ENCODE measurements around the gene LPGAT1.

The LPGAT1 gene

DNA sequence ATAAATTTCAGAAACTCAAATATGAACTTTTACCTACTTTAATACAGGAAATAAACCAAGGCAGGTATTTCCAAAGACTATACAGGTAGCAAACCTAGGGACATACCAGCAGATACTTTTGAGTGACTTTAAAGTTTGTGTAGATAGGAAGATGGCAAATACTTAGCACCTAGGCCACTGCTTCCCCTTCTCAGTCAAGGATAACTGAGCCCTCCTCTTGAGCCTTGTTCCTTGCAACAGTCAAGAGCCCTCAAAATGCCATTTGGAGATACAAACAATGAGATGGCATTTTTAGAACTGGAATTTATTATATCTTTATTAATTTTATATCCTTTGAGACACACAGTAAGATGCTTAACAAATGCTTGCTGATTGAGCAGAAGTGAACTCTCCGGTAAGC lies 65.9 kb downstream of the LPGAT1 start:
- no peak for DNase-seq (ENCODE audit: low read depth in 1 of 2, low spot score in 1 of 2)

DNA sequence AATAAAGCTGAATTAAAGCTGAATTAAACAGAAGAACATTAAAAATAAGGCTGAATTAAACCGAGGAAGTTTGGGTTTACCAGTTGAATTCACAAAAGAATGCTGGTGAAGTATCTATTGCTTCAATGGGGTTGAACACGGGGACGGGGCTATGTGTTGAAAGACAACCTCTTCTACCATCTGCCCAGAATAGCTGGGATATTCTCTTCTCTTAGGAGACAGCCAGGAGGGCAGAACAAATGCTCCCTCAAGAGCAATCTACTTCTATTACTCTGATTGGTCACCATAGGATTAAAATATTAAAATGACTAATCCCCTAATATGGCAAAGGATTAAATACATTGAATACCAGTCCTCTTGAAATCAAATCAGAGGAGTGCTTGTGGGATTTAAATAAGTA lies 68.4 kb downstream of the LPGAT1 start:
- DNase-seq (ENCODE audit: low read depth in 1 of 2, low spot score in 1 of 2) = no peak

DNA sequence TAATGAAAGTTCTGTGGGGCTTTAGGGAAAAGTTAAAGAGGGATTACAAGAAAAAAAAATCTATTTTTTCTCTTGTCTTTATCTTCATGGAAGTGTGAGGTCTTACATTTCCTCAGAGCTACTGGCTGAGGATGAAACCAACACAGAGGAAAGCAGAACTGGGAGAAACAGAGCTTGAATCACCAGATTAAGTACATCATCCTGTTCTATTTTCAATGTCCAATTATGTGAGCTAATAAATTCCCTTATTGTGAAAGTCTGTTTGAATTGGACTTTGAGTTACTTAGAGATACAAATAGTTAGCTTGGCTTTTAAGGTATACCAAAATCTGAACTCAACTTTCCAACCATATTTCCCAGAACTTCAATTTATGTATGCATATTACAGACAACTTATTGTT lies 69.2 kb downstream of the LPGAT1 start:
- DNase-seq (ENCODE audit: low read depth in 1 of 2, low spot score in 1 of 2) = no peak

DNA sequence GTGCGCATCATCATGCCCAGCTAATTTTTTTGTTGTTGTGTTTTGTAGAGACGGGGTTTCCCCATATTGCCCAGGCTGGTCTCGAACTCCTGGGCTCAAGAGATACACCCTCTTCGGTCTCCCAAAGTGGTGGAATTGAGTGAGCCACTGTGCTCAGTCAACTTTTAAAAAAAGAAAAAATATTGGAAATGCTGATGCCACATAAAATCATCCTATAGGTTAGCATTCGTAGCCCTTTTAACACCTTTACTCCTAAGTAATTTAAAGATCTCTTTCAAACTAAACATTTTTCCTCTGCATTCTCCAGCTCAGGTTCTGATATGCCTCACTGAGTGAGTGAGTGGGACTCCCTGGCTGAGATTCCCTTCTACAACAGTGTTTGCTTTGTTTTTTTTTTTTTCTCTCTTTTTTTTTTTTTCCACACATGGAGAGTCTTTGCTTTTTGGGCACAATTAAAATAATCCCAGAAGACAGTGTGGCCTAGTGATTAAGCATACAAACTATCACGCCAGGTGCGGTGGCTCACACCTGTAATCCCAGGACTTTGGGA lies 74.0 kb downstream of the LPGAT1 start:
- no peak for DNase-seq (ENCODE audit: low read depth in 1 of 2, low spot score in 1 of 2)

DNA sequence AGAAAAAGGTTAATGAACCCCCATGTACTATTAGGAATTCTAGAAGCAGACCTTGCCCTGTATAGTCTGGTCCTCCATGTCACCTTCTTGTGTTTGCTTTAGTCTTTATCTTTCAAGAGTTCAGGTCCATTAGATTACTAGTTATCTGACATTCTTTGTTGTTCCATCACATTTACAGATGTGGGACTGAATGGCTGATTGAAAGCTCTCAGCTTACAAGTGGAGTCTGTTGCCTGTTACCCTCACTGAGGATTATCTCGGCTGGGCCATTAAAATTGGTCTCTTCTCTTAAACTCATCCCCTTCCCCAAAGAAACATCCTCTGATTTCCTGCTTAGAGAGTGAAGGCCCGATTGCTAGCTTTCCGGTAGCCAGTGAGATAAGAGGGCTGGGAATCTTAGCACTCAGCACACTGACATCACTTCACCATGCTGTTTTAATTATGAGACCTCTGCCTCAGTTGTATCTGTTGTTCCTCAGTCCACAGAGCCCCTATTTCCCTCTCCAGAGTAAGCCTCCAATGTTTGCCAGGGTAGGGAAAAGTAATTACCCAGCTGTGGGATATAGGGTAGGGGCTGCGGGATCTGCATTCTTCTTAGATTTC lies 76.8 kb downstream of the LPGAT1 start:
- DNase-seq (ENCODE audit: low read depth in 1 of 2, low spot score in 1 of 2) = no peak

DNA sequence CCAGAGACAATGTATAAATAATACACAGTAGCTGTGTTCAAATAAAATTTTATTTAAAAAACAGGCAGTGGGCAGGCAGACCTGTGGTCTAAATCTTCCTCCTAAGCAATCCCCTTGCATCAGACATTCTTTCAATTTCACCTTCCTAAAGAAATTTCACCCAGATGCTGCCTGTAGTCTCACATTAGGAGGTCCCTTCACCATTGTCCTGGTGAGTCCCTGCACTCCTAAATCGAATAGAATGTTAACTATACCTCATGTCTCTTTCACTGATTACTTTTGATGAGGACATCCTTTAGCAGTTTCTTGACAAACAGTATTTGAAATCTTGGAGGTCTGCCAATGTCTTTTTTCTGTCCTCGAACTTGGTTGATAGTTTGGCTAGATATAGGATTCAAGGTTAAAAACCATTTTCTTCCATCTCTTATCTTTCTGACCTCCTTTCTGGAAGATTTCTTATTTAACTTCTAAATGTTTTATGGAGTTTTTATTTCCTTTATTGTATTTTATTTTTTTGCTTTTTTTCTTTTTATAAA lies 77.5 kb downstream of the LPGAT1 start:
- no peak for DNase-seq (ENCODE audit: low read depth in 1 of 2, low spot score in 1 of 2)

DNA sequence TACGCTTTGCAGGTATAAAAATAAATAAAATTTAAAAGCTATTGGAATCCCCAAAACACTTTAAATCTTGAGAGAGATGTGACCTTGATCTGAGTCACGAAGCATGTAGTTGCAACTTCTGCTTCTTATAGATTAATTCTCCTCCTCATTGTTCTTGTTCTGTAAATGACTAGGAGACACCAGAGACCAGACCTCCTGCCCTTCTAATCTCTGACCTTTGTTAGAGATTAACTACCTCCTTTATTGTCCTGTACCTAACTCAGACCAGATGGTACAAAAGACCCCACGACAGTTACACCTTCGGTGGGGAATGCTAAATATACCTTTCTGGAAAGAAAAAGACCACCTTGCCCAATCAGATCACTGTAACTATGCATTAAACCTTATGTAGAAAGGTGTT lies 78.2 kb downstream of the LPGAT1 start:
- DNase-seq (ENCODE audit: low read depth in 1 of 2, low spot score in 1 of 2) = no peak

DNA sequence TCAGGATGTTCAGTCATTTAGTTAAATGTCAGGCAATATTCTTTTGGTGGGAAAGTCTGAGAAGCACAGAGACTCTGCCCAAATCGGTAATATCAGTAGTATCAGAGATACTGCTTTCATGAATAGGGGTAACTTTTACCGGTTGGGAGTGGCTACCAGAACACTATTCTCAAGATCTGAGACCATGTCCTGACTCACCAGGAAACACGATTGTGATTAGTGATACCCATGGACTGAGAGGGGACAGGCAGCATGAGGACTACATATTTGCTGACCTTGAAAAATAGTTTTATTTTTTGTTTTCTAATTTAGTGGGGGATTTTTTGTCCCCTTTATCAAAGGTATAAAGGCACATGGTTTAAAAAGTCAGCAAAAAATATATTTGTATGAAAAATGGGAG lies 79.1 kb downstream of the LPGAT1 start:
- no peak for DNase-seq (ENCODE audit: low read depth in 1 of 2, low spot score in 1 of 2)

DNA sequence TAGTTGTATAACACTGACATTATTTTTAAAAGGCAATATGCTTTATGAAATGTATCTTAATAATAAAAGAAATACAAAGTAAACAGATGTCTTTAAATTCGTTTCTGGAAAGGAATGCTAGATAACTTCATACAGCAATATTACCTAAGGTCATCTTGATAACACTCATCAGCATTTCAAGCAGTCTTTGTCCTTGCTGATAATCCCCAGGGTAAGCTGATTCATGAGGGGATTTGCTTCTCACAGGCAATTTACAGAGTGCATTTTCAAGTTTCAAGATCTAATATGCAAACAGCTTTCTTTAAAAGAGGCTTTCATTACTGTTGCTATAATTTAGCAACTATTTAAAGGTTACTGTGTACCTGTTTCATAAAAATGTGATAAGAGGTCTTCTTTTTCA lies 80.0 kb downstream of the LPGAT1 start:
- no peak for DNase-seq (ENCODE audit: low read depth in 1 of 2, low spot score in 1 of 2)

DNA sequence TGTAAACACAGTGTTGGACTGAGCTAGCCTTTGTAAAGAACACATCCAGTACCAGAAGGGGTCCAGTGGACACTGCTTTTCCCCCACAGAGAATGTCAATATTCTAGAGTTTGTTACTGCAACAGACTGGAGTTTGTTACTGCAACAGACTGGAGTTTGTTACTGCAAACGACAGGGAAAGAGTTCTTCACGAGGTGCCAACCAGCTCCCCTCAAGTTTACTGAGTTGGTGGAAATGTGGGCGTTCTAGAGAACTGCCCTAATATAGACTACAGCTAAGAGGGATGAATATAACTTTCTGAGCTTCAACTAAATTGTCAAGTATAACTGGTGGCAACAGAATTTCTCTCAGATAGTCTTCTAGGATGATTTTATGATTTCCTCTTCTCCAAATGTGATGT lies 81.3 kb downstream of the LPGAT1 start:
- no peak for DNase-seq (ENCODE audit: low read depth in 1 of 2, low spot score in 1 of 2)

DNA sequence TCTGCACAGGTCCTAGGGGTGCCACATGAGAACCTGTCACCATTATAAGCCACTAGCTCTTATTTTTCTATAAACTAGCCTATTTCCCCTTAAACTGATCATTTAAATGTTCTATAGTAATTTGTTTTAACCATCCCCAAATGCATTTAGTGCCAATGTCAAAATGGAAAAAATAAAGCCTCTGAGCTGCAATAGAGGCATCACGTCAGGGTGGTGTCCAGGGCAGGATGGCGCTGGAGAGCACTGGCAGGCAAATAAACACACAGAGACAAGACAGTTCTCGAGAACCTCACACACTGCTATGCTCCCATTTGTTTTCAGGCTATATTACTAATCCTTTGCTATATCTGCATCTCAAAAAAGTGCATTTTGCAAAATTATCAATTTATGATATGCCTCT lies 81.8 kb downstream of the LPGAT1 start:
- no peak for DNase-seq (ENCODE audit: low read depth in 1 of 2, low spot score in 1 of 2)

DNA sequence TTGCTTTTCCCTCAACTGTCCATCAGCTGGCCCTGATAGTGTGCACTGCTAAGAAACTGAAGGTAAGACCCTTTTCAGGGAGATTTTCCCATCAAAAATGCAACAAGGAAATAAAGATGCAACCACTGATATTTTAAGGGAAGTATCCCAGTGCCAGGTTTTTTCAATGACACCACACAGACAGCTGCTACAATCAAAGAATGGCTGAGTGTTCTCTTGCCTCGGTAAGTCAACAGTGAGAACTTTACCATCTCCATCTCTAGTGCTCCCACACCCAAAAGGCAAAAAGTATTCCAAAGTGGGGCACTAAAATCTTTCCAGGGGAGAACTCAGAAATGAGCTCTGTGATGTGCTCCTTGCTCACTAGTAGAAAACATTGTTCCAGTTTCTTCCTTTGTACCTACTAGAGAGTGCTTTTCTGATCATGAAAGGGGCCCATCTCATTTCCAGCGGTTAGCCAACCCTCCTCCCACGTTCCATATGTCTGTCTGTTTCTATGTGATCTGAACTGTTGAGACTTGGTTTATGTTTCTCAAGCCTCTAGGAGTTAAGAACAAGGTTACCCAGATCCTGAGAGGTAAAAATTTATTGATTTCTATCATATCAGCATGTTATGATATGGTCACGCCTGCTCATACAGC lies 87.6 kb downstream of the LPGAT1 start:
- no peak for DNase-seq (ENCODE audit: low read depth in 1 of 2, low spot score in 1 of 2)

DNA sequence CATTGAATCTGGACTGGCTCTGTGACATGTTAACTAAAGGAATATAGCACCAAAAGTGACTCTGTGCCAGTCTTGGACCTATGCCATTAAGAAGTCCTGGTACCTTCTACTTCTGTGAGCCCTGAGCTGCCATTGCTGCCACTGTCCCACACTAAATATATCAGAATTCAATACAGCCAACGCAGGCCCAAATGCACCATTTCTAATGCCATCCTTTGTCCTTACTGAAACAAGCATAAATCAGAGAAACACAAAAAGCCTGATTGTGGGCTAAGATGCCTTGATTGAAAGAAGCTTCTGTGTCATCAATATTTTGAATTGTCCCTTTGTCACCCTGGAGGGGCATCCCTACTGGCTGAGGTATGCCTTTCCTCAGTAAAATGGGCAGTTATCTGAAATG lies 88.3 kb downstream of the LPGAT1 start:
- DNase-seq (ENCODE audit: low read depth in 1 of 2, low spot score in 1 of 2) = no peak

DNA sequence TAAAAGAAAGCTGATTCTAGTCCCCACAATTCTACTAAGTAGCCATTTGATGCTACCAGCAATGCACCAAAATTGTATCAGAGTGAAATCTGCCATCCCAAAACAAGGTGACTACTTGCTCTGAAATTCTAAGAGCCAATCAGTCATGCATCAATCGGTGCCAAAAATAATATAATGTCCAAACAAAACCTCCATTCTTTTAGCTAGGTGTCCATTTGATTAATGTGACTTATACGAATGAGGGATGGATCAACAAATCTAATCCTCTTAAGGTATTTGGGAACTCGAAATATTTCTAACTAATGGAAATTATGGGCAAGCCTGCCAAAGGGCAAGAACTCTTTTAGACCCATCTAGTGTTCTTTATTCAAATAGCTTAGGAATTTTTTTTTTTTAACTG lies 88.8 kb downstream of the LPGAT1 start:
- DNase-seq (ENCODE audit: low read depth in 1 of 2, low spot score in 1 of 2) = no peak

DNA sequence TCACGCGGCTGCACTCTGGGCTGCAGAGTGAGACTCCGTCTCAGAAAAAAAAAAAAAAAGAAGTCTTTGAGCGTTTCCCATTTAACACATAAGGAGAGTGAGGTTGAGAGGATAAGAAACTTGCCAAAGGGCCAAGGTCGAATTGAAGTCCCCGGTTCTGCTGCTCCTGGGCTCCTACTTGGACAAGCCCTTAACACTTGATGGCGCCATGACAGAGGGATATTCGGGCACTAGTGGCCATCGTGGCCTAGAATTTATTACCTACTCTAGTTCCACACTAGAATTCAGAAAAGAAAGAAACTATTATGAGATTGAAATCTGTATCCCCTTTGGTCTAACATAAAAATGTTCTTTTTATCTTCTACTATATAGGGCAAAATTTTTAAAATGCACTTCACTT lies 89.4 kb downstream of the LPGAT1 start:
- no peak for DNase-seq (ENCODE audit: low read depth in 1 of 2, low spot score in 1 of 2)

DNA sequence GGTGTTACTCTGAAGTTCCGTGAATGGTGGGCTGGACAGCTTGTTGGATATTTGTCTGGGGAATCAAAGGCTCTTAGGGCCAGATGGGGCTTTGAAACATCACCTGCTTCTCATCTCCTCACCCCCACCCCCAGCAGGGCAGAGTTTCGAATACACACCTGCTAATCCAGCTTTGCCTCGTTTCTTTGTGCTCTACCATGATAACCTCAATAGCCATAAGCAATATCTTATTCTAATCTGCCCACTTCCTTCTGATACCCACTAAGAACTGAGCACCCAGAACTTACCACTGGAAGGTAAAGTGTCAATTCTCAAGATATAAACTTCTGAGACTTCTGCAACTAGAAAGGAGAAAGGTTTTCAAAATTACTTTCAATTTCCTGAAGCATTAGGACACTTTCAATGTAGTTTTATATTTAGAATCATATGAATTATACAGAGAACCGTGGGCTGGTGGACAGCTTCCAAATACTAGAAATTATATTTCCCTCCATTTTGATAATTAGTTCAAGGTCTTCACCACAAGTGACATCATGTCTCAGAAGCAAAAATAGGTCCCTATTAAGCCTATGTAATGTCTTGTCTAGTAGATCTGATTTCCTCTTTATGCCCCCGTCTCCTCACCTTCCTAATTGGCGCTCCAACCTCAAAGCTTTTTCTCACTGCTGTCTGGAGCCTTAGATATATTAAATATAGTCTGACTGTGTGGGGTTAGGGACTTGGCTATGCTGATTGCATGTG lies 90.7 kb downstream of the LPGAT1 start:
- no peak for DNase-seq (ENCODE audit: low read depth in 1 of 2, low spot score in 1 of 2)

DNA sequence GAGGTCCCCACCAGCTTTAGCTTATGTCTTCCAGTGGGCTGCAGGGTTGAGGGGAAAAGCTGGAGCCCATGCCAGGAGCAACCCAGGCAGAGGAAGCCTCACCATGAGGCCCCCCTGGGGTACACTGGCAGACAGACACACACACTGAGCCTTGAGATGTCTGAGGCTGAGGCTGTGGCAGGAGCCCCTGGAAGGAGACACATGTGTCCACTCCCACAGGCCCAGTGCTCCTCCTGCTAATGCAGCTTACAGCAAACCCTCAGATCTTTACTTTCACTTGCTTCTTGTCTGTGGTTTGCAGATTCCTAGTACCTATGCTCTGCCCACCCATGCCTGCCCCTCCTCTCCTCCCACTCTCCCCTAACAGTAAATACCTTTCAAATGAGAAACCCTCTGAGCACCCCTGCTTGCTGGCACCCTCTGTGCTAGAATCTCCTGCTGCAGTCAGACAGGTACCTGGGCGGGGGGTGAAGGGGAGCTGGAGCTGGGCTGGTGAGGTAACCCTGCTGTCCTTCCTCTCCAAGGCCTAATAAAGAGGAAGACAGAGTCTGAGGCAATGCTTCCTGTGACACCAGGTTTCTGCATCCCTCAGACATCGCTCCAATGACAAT lies 91.8 kb downstream of the LPGAT1 start:
- peak in 1 of 2 donors; percentile 8 for DNase-seq (ENCODE audit: low read depth in 1 of 2, low spot score in 1 of 2)

DNA sequence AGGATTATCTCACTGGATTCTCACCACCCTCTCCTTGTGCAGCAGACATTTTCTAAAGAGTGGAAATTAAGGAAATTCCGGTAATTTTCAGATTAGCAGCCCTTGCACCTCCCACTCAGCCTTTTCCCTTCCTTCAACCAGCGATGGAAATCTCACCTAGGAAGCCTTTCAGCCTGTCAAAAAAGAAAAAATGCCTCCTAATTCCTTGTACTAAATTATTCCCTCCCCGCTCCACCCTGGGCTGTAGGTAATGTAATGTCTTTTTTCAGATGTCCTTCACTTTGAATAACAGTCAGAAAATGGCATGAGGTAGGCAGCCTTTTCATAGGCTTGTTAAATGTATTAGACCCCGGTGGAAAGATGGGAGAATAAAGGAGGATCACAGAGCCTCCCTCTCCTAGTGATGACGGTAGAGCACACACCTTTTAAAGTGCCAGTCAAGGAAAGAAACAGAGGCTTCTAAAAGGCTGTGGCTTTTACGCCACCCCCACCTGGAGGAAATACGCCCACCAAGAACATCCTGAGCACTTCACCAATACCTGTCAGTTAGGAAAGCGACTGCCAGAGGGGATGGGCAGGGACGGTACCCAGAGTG lies 92.4 kb downstream of the LPGAT1 start:
- no peak for DNase-seq (ENCODE audit: low read depth in 1 of 2, low spot score in 1 of 2)

DNA sequence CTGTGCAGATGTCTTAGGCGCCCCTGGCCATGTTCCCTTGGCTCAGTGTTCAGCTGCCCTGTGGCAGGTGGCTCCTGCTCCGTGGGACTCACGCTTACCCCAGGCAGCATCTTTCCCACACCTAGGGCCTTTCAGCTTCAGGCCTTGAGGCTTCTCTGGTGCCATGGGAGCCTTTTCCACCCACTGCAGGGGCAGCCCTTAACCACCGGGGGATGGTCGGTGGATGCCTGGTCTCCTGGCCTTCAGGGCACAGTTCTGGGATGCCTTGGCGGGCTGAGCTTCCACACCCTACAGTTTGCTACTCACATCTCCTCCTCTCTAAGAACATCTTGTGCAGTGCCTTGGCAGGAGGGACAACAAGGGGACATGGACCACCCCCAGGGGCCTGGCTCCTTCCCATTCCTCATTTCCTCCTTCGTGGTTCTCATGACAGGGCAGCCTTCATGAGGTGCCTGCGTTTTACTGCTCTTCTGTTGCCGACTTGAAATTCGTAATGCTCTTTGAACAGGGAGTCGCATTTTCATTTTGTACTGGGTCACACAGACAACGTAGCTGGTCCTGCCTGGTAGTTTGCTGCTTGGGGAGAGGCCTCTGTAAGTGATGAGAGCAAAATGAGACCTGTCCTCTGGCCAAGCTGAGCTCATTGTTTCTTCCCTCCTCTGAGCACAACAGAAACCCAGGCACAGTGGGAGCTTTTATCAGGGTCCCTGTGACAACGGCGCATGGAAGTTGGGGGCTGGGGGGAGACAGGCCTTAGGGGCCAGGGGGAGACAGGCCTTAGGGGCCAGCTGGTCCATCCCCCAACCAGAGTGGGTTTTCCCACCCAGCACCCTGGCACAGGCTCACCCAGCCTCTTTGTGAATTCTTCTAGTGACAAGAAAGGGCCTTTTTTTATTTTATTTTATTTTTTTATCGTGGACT lies 93.2 kb downstream of the LPGAT1 start:
- no peak for DNase-seq (ENCODE audit: low read depth in 1 of 2, low spot score in 1 of 2)

DNA sequence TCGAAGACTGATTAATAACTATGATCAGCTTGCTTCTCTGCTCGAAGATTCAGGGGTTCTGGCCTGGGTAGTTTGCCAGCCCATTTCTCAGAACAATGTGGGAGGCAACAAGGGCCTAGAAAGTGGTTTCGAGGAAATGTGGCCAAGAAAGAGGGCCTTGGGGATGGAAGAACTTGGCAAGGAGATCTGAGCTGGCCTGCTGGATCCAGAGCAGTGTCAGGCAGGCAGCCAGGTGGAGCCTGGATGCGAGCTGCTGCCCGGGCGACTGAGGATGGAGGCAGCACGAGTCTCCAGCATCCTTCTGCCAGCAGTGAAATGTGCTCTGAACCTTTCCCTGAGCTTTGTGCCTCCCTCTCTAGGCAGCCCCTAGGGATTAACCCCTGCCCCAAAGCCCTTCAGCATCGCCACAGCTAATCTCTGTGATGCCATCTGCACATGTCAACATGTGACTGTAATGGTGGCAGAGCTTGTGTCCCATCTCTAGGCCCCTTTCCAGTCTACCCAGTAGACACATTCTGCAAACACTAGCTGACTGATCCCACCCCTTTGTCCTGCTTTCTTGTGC lies 94.1 kb downstream of the LPGAT1 start:
- DNase-seq (ENCODE audit: low read depth in 1 of 2, low spot score in 1 of 2) = no peak
